Inflammatory macrophage treated with lipopolysaccharide for 4 hours (primary cell): Measurements from ENCODE around the gene TULP4.
"Not testable (repeated sequence)": the region's sequence is repeated elsewhere in the genome, so short reads cannot be mapped to it uniquely, and the experiment has no call there.

ENCODE experiments used
- DNase-seq: peaks from one replicate; pipeline ENCODE4 v3.0.0-alpha.2; 2020

TULP4 gene

DNA sequence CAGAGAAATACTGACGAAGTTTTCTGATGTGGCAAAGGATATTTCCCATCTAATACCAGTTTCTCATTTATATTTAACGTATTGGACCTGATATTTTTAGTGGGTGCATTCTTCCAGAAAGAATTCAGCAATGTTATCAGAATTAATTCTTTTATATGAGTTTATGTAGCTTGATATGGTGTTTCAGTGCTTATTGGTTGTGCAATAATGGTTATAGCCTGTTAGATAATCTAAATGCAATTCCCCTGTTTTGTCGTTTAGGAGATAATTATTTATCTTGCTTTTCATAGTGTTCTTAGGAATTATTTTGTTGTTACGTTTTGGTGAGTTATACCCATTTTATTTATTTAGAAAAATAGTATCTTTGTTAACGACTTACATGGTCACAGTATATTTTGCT, 196.2 kb downstream of the TULP4 start:
- no peak for DNase-seq

DNA sequence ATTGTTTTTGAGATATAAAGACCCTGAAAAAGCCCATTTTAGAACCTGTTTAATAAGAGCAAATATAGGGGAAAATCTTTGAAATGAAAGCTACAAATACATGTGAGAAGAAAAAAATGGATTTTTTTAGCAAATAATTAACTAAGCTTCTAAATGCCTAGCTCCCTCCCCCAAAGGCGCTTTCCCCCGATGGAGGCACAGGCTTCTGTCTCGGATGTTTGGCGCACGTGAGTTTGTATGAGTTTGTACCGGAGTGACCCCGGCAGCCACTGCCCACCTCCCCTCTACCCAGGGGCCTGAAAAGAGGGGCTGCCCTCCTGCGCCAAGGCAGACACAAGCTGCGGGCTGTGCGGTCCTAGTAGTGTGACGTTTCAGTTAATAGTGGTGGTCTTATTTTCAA, 197.2 kb downstream of the TULP4 start:
- no peak for DNase-seq

DNA sequence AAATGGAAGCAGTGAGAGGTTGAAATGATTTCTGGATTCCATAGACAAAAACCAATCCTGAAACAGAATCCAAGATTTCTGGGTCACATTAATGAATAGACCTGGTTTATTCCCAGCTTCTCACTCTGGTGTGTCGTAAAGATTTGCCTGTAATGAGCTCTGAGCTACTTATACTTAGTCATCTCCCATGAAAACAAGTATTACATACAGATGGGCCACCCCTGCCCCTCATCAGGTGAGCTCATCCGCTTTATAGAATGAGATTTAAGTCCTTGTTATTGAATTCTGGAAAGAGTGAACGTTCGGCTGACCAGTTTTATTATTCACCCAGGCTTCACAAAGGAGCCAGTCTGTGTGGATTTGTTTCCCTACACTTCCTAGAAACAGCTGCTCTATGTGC, 200.5 kb downstream of the TULP4 start:
- DNase-seq = no peak

DNA sequence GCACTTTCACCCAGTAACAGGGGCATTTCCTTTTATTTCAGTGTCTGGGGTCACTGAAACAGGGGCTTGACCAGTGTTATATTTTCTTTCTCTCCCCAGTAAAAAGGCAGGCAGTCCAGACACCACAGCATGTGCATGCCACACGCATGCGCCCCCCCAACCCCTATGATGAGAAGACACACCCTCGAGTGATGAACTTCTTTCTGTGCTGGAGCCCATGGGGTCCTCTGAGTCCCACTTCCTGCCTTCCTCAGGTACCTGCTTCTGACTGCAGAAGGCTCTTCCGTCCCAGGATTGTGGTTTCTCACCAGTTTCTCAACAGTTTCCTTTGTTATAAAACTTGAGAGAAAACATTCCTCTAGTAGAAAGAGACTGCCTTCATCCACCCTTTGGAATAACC, 201.9 kb downstream of the TULP4 start:
- DNase-seq = no peak

DNA sequence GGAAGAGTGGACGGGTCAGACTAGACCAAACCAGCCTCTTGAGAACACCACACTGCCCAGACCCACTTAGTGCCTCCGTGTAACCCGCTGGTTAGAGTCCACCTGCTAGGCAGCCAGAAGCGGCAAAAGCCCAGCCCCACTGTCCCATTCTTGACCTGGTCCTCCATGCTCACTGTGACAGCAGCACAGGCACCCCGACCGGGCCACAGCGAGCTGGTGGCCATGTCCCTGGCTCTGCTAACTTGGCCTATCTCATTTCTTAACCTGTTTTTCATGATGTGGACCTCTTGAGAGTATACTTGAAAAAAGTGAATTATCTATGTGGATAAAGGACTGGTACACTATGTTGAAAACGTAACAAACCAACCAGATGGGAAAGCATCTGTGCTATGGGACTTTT, 202.7 kb downstream of the TULP4 start:
- no peak for DNase-seq

DNA sequence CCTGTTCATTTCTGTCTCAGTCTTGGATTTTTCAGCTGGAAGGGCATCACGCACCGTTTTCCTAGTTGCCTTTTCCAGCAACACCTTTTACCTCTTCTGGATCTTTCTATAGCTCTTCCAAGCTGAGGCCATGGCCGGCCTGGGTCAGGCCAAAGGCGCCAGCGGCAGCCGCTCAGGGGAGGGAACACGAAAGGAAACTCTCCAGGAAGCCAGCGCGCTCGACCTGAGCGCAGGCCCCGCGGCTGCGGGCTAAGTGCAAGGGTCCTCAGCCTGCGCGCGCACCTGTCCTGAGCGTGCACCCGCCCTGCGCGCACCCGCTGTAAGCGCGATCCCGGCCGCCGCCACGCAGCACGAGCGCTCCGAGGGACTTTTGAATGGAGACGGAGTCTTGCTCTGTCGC, 203.8 kb downstream of the TULP4 start:
- DNase-seq = no peak

DNA sequence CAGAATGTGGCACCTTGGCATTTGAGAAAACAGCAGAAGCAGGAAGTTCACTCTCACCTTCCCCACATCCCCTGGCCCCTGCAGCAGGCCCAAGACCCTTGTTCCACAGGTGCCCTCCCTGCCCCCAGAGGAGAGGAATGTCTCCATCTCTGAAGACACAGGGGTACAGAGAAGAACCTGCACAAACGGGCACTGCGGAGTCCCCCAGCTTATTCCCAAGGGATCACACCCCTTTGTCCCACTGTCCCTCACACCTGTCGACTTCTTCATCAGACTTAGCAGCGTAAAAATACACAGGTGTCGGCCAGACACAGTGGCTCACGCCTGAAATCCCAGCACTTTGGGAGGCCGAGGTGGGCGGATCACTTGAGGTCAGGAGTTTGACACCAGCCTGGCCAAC, 204.8 kb downstream of the TULP4 start:
- DNase-seq = no peak

DNA sequence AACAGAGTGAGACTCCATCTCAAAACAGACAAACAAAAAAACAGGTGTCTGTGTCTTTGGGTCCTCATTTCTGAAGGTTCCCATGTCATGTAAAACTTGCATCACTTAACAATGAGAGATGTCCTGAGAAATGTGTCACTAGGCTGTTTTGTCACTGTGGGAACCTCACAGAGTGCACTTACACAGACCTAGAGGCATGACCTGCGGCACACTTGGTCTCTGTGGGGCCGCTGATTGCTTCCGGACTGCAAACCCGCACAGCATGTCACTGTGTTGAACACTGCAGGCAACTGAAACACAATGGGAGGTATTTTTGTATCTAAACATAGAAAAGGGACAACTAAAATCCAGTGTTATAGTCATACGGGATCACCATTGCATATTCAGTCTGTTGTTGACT, 205.3 kb downstream of the TULP4 start:
- no peak for DNase-seq

DNA sequence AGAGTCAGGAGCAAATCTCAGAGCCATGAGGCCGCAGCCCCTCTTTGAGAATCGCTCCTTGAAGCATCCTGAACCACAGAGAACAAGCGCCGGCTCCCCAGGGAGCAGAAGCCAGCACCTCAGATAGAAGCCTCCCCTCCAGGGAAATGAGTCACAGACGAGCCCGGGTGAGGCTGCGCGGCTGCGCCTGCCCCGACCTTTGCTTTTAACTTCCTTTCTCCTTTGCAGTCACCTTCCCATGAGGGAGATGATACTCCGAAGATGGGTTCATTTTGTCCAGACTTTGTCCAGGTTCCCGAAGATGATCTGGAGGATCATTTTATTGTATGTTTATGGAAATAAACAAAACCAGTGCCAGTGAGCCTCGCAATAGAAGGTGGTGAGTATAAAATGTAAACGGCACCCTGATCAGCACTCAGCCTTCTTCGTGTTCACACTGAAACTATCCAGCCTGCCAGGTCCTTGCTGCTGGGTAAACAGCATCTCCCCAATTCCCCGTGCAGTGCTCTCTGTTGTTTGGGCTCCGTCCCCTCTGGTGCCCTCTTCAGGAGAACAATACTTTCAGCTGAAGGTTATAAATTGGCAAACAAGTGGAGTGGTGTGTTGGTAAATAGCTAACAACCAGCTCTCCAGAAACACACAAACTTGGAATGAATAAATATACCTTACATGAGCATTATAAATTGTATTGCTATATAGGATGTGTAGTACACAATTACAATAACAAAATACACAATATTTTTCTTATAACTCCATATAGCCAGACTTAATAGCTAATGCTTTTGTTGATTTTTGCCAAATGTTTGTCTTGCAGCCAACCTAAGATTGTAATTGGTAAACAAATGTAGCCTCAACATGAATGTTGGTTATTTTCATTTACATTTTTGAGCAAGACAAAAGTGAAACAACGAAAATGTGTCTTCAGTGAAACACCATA, 206.2 kb downstream of the TULP4 start:
- DNase-seq = peak; percentile 28

DNA sequence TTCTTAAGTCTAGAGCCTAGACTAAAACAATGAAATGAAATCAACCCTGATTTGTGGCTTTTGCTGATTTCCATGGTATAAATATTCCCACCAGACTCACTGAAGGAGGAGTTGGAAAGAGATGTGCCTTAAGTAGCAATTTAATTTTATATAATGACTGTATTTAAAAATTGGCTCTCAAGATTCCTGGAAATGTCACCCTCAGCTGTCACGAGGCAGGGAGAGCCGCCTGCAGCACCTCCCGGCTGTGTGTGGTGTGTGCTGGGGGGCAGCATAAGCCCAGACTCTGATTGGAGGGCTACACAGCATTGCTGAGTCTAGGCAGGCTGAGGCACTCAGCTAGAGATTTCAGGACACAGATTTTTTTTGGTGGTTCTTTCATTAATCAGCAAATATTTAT, 207.0 kb downstream of the TULP4 start:
- DNase-seq = no peak

DNA sequence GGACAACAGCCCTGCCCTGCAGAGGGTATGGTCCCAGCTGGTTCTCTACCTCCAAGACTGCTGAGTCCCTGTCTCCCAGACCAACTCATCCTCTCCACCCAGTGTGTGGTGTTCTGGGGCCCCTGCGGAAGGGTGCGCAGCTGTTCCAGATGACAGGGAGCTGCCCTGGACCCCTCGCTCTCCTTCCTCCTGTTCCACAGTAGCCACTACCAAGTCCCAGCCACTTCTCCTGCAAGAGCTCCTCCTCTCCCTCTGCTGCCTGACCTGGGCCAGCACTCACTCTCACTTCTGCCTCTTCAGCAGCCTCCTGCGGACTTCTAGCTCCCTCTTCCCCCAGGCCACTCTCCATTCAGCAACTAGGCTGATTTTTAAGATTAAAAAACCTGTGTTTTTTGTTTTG, 207.5 kb downstream of the TULP4 start:
- no peak for DNase-seq

DNA sequence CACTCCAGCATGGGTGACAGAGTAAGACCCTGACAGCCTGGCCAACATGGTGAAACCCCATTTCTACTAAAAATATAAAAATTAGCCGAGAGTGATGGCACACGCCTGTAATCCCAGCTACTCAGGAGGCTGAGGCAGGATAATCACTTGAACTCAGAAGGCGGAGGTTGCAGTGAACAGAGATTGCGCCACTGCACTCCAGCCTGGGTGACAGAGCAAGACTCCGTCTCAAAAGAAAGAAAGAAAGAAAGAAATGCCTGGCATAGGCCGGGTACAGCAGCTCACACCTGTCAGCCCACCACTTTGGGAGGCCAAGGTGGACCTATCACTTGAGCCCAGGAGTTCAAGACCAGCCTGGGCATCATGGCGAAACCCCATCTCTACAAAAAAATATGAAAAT, 208.7 kb downstream of the TULP4 start:
- DNase-seq = not testable (repeated sequence)

DNA sequence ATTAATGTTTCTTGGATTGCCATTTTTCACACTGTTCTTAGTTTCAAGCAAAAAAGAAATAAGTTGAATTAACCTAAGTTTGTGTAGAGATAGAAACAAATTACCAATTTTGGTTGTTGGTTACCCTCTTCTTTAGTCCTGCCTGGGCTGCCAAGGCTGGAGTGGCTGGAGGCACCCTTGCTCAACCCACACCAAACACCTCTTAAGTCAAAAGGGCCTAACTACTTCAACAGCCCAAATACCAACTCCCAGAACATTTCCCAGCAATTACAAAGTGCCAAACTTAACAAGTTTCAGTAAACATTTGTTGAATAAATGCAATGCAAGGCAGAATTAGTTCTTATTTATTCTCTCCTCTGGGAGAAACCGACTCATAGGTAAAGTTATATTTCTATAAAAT, 209.5 kb downstream of the TULP4 start:
- no peak for DNase-seq

DNA sequence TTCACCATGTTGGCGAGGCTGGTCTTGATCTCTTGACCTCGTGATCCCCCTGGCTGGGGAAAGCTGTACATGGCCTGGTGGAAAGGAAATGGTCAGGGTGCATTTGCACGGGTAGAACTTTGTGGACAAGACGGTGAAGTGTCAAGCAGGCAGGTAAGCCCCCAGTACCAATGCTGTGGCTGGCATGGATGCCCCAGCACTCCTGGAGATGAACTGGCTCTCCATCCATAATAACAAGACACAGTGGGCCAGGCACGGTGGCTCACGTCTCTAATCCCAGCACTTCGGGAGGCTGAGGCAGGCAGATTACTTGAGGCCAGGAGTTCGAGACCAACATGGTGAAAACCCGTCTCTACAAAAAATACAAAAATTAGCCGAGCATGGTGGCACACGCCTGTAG, 210.4 kb downstream of the TULP4 start:
- DNase-seq = no peak

DNA sequence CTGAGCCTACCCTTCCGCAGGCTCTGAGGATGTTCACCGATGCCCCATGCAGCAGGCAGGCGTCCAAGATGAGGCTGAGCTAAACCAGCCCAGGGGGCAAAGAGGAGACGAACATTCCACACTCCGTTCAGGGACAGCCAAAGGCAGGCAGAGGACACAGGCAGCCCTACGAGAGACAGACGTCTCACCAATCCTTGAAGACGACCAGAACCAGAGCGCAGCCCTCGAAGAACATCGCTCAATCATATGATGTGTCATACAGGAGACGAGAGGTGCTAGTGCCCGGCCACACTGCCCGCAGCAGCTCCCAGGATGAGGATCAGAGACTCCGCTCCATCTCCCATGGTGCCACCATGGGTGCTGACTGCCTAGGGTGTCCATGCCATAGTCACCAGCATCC, 212.0 kb downstream of the TULP4 start:
- DNase-seq = no peak

DNA sequence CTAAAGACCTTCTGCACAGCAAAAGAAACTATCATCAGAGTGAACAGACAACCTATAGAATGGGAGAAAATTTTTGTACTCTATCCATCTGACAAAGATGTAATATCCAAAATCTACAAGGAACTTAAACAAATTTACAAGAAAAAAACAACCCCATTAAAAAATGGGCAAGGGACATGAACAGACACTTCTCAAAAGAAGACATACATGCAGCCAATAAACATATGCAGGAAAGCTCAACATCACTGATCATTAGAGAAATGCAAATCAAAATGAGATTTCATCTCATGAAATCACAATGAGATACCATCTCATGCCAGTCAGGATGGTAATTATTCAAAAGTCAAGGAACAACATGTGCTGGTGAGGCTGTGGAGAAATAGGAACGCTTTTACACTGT, 215.6 kb downstream of the TULP4 start:
- DNase-seq = not testable (repeated sequence)

DNA sequence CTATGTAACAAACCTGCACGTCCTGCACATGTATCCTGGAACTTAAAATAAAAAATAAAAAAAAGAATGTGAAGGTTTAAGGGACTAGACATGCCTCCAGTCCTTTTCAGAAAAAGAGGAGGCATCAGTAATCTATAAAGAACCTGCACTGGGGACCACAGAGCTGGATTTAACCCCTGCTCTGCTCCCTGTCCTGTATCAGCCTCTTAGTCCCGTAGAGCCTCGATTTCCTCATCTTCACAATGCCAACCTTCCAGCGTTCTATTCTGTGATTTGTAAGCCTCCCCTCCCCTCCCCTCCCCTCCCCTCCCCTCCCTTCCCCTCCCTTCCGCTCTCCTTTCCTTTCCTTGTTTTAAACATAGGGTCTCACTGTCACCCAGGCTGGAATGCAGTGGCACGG, 216.6 kb downstream of the TULP4 start:
- DNase-seq = no peak

DNA sequence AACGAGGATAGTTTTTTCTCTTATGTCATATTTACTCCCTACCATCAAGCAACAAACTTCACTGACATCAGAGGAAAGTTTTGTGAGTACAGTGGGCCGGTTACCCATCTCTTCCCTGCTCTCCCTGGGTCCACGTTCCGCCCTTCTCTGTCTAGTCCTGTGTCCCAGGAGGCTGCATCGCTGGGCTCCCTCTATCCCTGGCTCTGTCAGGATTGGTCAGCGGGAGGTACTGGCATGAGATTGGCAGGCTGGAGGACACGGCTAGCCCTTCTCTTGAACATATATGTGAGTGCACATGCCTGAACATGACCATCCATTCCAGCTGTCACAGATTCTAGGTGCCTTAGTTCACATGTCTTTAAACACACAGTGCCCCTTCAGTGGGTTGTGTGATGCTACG, 217.4 kb downstream of the TULP4 start:
- no peak for DNase-seq

DNA sequence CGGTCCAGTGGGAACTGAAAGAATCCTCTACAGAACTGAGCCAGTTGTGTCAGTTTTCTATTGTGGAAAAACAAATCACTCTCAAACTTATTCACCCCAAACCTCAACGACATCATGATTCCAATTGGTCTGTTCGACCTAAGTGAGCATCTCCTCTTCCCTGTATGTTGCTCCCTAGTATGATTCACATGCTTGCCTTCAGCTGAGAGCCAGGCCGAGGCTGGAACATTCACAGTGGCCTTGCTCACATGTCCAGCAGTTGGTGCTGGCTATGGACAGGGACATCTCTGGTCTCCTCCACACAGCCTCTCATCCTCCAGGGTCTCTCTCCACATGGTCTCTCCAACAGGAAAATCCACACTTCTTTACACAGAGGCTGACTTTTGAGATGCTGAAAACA, 219.3 kb downstream of the TULP4 start:
- no peak for DNase-seq

DNA sequence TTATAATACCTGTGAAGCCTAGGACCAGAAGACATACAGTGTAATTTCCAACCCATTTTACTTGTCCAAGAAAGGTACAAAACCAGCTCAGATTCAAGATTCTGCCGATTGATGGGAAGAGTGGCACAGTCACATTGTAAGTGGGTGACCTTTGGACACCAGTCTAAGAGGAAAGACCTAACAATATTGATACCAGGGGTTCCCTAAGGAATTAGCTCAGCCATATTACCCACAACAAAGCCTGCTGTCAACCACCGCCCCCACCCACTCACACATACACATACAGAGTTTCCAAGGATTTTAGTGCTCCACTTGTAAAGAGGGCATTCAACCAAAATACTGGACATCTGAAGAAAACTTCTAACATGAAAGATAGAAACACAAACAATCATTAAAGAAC, 219.7 kb downstream of the TULP4 start:
- DNase-seq = no peak

DNA sequence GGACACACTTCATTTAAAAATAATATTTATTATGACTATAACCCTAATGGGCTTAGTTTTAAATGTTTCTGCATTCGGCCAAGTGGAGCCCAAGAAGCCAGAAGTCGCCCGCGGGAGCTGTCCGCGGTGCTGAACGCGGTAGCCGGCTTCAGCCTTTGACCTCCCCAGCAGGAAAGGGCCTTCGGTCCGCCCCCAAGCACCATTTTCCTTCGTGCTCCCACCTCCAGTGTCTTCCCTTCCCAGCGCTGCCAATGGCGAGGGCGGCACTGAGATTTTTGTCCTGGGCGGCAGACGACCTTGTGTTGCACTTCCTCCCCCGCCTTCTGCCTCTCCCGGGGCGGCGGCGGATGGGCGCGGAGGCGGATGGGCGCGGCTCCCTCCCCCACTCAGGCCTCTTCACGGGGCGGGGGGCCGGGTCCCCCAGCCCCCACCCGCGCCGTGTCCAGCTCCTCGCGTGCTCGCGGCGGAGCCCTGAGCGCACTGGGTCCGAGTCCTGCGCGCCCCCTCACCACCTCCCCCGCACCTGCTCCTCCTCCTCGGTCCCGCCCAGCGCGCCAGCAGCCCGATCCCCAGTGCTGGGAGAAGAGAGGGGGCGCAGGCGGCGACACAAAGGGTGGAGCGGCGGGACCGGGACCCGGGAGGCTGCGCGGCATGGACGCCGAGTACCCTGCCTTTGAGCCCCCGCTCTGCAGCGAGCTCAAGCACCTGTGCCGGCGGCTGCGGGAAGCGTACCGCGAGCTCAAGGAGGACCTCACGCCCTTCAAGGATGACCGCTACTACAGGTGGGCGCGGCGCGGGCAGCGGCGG, 224.0 kb downstream of the TULP4 start:
- DNase-seq = peak; percentile 79

DNA sequence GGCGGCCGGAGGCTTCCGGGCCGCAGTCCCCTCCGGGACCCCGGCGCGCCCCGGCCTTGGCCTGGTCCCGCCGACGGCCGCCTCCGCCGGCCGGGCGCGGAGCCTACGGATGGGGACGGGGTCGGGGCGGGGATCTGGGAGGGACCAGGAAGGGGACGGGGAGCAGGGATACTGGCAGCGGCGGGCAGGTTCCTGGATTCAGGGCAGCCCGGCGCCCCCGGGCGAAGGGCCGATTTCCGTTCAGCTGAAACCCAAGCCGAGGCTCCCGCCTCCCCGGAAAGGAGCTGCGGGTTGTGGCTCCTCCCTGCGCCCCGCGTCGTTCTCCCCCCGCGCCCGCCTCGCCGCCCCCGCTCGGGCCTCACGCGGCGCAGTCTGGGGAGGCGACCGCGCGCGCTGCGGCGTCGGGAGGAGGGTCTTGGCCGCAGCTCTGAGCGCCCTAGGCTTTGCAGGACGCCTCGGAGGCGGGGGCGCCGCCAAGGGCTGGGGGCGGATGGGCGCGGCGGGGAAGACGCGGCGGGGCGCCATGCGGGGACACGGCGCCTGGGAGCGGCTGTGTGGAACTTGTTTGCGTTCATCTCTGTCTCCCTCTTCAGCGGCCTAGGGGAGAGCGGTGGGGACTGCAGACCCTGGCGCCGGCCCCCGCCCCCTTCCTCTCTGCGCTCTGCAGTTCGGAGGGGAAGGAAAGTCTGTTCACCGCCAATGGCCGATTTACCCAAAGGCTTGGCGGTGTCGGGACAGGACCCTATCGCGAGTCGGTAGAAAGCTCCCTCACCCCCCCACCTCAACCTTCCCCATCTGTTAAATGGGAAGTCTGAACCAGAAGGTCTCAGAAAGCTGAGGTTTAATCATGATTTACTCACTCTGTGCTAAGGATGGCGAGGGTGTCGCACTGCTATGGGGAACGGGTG, 224.9 kb downstream of the TULP4 start:
- DNase-seq = no peak

DNA sequence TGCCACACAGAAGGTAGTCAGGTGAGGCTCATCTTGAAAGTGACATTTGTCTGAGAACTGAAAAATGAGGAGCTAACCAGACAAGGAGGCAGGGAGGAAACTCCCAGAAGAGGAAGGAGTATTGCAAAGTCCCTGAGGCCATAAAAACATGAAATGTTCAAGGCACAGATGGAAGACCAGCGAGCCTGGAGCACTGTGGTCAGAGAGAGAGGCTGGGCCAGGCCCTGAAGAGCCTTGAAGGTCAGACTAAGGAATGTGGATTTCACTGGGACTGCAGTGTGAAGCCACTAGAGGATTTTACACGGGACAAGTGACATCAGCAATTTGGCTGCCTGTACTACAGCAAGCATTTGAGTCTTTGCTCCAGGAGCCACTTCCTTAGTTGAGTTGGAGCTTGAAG, 226.5 kb downstream of the TULP4 start:
- DNase-seq = no peak
